Esophagus (tissue), 2 donors: ENCODE results near the gene CCZ1B. TPM values are rescaled to one million over a fixed set of nuclear protein-coding genes. Genes with fewer than 3 reads are reported as not detected.
"Not testable (repeated sequence)": the region's sequence is repeated elsewhere in the genome, so short reads cannot be mapped to it uniquely, and the experiment has no call there.

Experiments
- H3K27ac ChIP-seq, 2 donors: one replicate each; pipeline ENCODE4 v1.5.1; 2013; ENCODE audit warnings: low read depth in 2 of 2, mild to moderate bottlenecking in 2 of 2, inconsistent platforms in 1 of 2, low read length in 1 of 2, moderate library complexity in 1 of 2
- H3K27me3 ChIP-seq, 2 donors: one replicate each; pipeline ENCODE4 v1.6.1; 2013; ENCODE audit warnings: low read length in 2 of 2, control low read depth in 1 of 2, mild to moderate bottlenecking in 1 of 2; ENCODE audit not compliant: insufficient read depth in 2 of 2, control insufficient read depth in 1 of 2
- H3K36me3 ChIP-seq, 2 donors: one replicate each; pipeline ENCODE4 v1.6.1; 2013; ENCODE audit warnings: low read length in 1 of 2; ENCODE audit not compliant: control insufficient read depth in 2 of 2, insufficient read depth in 2 of 2
- H3K4me1 ChIP-seq, 2 donors: one replicate each; pipeline ENCODE4 v1.6.1; 2013; ENCODE audit warnings: low read length in 1 of 2; ENCODE audit not compliant: control insufficient read depth in 2 of 2, insufficient read depth in 2 of 2
- H3K4me3 ChIP-seq, 2 donors: one replicate each; pipeline ENCODE4 v1.5.1; 2013; ENCODE audit warnings: low read length in 2 of 2, mild to moderate bottlenecking in 2 of 2, low read depth in 1 of 2, moderate library complexity in 1 of 2
- H3K9me3 ChIP-seq, 2 donors: one replicate each; pipeline ENCODE4 v1.6.1; 2013; ENCODE audit warnings: mild to moderate bottlenecking in 2 of 2, low read depth in 1 of 2, low read length in 1 of 2, moderate library complexity in 1 of 2; ENCODE audit not compliant: control insufficient read depth in 2 of 2, insufficient read depth in 1 of 2
- WGBS, 2 donors: extraction: QIAGEN DNeasy Blood & Tissue Kit; methylation state at CpG; one replicate each; pipeline ENCODE4 v1.1.7; 2013; 5-methylcytosine and 5-hydroxymethylcytosine counted together
- polyA plus RNA-seq, 2 donors: library from polyadenylated mRNA; stranded (reverse); fragments of 200-250 nt; gene quantifications; one replicate each; pipeline ENCODE4 v1.2.3, GENCODE V29; 2013
- donor health status: healthy with polysubstance abuse.
- donor health status: Bipolar disorder and iron deficiency.

The CCZ1B gene
- polyA plus RNA-seq = 10 to 100 TPM; 20.5 to 40.3 TPM

DNA sequence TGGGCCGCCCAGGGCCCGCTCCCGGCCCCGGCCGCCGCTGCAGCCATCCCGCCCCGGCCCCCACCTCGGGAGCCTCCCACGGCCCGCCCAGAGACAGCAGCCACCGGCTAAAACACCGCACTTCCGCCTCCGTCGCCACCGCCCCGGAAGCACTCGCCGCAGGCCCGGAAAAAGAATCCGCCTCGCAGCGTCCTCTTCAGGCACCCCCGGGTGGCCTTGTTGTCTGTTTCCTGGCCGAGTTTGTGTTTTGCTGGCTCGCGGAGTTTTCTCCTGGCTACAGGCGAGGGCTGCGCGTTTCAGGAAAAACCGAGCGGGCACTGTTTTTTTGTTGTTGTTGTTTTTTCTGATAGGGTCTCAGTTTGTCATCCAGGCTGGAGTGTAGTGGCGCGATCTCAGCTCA lies at the start of gene CCZ1B:
Gene CCZ1B (minus strand): TSS at position 125 of the 400 bp plus-strand sequence. CDS start 78 bp downstream, at position 47.
- 2% methylated on average over 22 to 26 of the region's 35 CpGs for WGBS, 2 donors
- not testable (repeated sequence) for H3K4me1 ChIP-seq, H3K9me3 ChIP-seq, H3K36me3 ChIP-seq, H3K27me3 ChIP-seq
- Histone ChIP-seq H3K4me3 (peak within 1 kb of the TSS; percentile 48 to 55), H3K27ac (peak within 1 kb of the TSS; percentile 68 to 70)

DNA sequence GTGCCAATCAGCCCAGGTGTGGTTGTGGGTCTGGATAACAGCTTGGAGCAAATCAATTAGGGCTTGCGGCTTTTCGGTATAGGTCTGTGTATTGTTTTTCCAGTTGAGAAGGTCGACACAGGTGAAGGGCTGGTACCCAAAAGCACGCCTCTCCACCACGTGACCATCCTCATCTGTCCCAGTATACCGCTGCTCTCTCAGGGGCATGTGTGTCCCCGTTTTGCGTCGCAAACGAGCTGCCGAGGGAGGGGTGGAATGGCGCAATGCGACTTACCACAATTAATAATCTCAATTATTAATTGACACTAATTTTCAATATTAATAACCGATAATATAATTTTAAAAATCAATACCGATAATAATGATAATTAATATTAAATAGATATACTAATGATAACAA lies 48.9 kb upstream of the CCZ1B start:
- H3K9me3 ChIP-seq, H3K27ac ChIP-seq, H3K4me1 ChIP-seq, H3K4me3 ChIP-seq, H3K27me3 ChIP-seq, H3K36me3 ChIP-seq: not testable (repeated sequence)
- WGBS, 2 donors = 94 to 95% methylated on average over 15 of the region's 15 CpGs

DNA sequence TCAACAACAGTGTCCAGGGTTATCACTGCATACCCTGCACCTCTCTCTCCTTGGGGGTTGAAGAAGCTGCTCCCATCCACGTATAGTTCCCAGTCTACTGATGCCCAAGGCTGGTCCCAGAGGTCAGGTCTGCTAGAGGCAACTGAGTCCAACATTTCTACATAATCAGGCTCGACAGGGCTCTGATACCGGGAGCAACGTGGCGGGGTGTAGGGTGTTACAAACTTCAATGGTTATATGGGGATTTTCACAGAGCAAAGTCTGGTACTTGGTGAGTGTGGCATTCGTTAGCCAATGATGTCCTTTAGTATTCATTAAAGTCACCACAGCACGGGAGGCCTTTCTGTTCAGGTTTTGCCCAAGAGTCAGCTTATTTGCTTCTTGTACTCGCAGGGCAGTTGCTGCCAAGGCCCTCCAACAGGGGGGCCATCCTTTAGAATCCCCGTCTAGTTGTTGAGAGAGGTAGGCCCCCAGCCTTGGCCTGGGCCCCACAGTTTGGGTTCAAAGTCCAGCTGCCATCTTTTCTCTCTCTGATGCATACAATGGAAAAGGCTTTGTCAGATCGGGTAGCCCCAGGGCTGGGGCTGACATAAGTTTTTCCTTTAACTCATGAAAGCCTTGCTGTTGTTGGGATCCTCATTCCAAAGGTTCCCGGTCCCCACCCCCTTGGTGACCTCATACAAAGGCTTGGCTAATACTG lies 46.3 kb upstream of the CCZ1B start:
- not testable (repeated sequence) for H3K9me3 ChIP-seq, H3K27me3 ChIP-seq, H3K4me1 ChIP-seq, H3K27ac ChIP-seq, H3K36me3 ChIP-seq, H3K4me3 ChIP-seq
- WGBS, 2 donors = 71 to 80% methylated on average over 11 of the region's 11 CpGs

DNA sequence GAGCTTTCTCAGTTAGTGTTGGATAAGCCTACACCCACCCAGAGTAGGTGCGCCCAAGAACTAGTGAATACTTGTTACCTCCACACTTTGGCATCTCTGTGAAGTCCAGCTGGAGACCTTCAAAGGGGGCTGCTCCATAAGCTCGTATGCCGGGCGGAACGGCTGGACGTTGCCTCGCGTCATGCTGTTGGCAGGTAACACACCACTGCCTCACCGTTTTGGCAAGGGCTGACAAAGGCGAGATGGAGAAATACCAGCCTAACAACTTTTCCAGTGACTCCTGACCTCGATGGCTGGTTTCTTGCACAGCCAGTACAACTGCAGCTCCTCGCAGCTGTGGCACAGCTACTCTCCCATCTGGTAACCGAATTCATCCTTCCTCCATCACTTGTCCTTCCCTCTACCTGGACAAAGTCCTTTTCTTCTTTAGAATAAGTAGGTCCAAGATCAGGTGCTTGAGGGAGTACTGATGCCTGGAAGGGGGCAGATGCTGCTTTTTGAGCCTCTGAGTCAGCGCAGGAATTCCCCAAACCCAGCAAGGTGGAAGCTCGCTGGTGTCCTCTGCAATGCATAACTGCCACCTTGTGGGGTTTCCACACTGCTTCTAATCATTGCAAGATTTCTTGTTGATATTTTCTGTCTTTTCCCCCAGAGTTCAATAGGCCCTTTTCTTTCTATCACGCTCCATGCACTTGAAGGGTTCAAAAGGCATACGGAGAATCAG lies 45.5 kb upstream of the CCZ1B start:
- WGBS, 2 donors = 49 to 59% methylated on average over 17 of the region's 17 CpGs
- not testable (repeated sequence) for H3K27me3 ChIP-seq, H3K4me3 ChIP-seq, H3K4me1 ChIP-seq, H3K36me3 ChIP-seq, H3K9me3 ChIP-seq
- peak overlapping the region in 1 of 2 donors; percentile 41 for H3K27ac ChIP-seq

DNA sequence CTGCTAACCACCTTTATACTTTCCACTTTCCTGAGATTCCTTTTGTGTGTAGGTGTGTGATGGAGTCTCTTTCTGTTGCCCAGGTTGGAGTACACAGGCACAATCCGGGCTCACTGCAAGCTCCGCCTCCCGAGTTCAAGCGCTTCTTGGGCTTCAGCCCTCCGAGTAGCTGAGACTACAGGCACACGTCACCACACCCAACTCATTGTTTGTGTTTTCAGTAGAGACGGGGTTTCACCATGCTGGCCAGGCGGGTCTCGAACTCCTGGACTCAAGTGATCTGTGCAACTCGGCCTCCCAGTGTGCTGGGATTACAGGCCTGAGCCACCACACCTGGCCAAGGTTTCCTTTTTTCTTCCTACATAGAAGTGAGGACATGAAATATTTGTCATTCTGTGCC lies 38.7 kb upstream of the CCZ1B start:
- 67 to 70% methylated on average over 10 of the region's 10 CpGs for WGBS, 2 donors

DNA sequence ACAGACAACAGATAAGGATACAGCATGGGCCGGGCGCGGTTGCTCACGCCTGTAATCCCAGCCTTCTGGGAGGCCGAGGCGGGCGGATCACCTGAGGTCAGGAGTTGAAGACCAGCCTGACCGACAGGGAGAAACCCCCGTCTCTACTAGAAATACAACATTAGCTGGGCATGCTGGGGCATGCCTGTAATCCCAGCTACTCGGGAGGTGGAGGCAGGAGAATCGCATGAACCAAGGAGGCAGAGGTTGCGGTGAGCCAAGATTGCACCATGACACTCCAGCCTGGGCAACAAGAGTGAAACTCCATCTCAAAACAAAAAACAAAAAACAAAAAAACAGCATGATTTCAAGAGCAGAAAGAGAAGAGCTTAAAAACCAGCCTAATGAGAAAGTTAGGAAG lies 38.1 kb upstream of the CCZ1B start:
- 60 to 66% methylated on average over 12 of the region's 12 CpGs for WGBS, 2 donors
- not testable (repeated sequence) for H3K4me3 ChIP-seq, H3K36me3 ChIP-seq, H3K4me1 ChIP-seq, H3K9me3 ChIP-seq, H3K27ac ChIP-seq, H3K27me3 ChIP-seq

More for the DNA sequence above, 38.7 kb upstream of the CCZ1B start:
- H3K4me3 ChIP-seq, H3K9me3 ChIP-seq, H3K36me3 ChIP-seq, H3K27me3 ChIP-seq, H3K27ac ChIP-seq, H3K4me1 ChIP-seq: not testable (repeated sequence)

DNA sequence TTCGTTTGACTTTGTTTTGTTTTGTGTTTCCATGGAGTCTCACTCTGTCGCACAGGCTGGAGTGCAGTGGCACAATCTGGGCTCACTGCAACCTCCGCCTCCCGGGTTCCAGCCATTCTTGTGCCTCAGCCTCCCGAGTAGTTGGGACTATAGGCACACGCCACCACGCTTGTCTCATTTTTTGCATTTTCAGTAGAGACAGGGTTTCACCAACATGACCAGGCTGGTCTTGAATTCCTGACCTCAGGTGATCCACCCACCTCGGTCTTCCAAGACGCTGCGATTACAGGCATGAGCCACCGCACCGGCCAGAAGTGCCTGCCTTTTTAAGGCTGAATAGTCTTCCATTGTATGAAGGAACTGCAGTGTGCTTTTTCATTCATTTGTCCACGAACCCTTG lies 36.8 kb upstream of the CCZ1B start:
- H3K4me3 ChIP-seq, H3K9me3 ChIP-seq, H3K27ac ChIP-seq, H3K27me3 ChIP-seq, H3K4me1 ChIP-seq, H3K36me3 ChIP-seq: not testable (repeated sequence)
- 62 to 65% methylated on average over 13 of the region's 13 CpGs for WGBS, 2 donors

DNA sequence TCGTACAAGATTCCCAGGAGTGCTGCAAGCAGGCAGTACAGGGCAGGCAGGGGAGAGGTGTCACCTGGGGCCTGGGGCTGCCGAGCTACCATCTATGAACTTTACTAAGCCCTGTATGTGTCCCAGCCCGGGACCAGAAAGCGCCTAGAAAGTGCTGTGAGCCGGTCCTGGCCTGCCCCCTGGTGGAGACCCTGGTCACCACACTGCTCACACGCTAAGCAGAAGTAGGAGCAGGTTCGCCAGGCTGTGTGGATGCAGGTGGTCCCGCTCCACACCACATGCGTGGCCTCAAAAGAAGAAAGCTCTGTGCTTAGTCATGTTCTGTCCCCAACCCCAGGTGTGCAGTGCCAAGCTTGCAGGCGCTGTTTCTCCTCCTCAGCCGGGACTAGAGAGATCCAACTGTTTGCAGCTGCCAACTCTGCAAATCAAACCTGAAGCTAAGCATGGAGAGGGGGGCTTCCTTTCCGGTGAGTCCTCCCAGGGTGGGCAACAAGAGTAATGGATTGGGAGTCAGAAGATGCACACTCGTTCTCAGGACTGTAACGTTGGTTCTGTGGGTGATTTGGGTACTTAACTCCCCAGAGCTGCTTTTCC lies 31.7 kb upstream of the CCZ1B start:
- 8 to 9% methylated on average over 14 of the region's 14 CpGs for WGBS, 2 donors
- H3K9me3 ChIP-seq = not testable (repeated sequence)

DNA sequence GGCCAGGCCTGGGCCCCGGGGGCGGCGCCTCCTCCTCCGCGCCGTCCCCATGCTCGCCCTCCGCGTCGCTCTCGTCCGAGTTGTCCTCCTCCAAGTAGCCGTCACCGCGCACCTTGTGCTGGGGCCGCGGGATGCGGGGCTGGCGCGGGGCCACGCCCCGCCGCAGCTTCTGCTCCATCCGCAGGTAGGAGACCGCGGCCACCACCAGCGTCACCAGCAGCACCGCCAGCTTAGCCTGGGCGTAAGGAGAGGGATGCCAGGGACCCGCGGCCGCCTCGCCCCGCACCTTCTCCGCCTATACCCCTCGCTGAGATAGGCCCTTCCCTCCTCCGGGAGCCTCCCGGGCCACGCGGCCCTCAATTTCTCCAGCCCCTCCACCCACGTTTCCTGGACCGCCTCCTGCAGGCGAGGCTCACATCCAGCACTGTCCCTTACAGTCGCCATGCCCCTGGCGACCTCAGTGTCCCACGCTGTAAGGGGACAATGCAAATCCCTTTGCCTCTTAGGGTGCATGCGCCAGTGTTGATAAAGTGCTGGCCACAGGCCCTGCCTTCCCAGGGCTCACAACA lies 29.6 kb upstream of the CCZ1B start:
- not testable (repeated sequence) for H3K27me3 ChIP-seq, H3K27ac ChIP-seq, H3K9me3 ChIP-seq, H3K4me1 ChIP-seq, H3K36me3 ChIP-seq
- H3K4me3 ChIP-seq = peak overlapping the region; percentile 45 to 53
- 4 to 12% methylated on average over 9 to 45 of the region's 47 CpGs for WGBS, 2 donors

More for the DNA sequence above, 31.7 kb upstream of the CCZ1B start:
- not testable (repeated sequence) for H3K4me1 ChIP-seq, H3K27ac ChIP-seq, H3K36me3 ChIP-seq, H3K4me3 ChIP-seq, H3K27me3 ChIP-seq
